Common myeloid progenitor, CD34-positive (primary cell): Measurements from ENCODE around the gene HLA-B.

ENCODE experiments used
- CTCF ChIA-PET: fragments of 350-600 bp; sonication (Branson Sonifier 250); formaldehyde crosslinking; loops from one replicate; lab custom pipeline; 2021; ENCODE audit warnings: antibody characterized with exemption; lab: Charles Lee
- POLR2A ChIA-PET: fragments of 350-600 bp; sonication (Branson Sonifier 250); formaldehyde crosslinking; loops from one replicate; lab custom pipeline; 2021; ENCODE audit warnings: antibody characterized with exemption; lab: Charles Lee
- DNase-seq, 3 donors: peaks; one replicate each; pipeline versions ENCODE4 v3.0.0 to v3.0.0-alpha.2; 2013
- H3K27ac ChIP-seq, 2 experiments: 1 replicate in 1 of 2; 2 replicates in 1 of 2; pipeline ENCODE4 v1.7.0; 2013; ENCODE audit warnings: inconsistent platforms in 2 of 2, low read length in 2 of 2, mild to moderate bottlenecking in 2 of 2, low read depth in 1 of 2, moderate library complexity in 1 of 2; ENCODE audit not compliant: severe bottlenecking in 2 of 2, insufficient read depth in 1 of 2, poor library complexity in 1 of 2
- H3K27me3 ChIP-seq, 5 experiments: replicated peaks in 2 of 5; 1 replicate in 3 of 5; 2 replicates in 2 of 5; pipeline versions ENCODE4 v1.6.1 to v1.7.0; 2013; ENCODE audit warnings: low read length in 4 of 5, mild to moderate bottlenecking in 2 of 5, moderate library complexity in 2 of 5, inconsistent platforms in 1 of 5; ENCODE audit not compliant: insufficient read depth in 5 of 5, control insufficient read depth in 4 of 5
- H3K36me3 ChIP-seq, 4 experiments: 1 replicate in 2 of 4; 2 replicates in 2 of 4; pipeline versions ENCODE4 v1.6.1 to v1.7.0; 2013; ENCODE audit warnings: low read length in 3 of 4, control low read depth in 1 of 4, mild to moderate bottlenecking in 1 of 4; ENCODE audit not compliant: control insufficient read depth in 4 of 4, insufficient read depth in 4 of 4
- H3K4me1 ChIP-seq, 4 experiments: 1 replicate in 3 of 4; 2 replicates in 1 of 4; pipeline versions ENCODE4 v1.6.1 to v1.7.1; 2013; ENCODE audit warnings: low read length in 3 of 4, mild to moderate bottlenecking in 3 of 4, control low read depth in 1 of 4, inconsistent platforms in 1 of 4, moderate library complexity in 1 of 4; ENCODE audit not compliant: control insufficient read depth in 4 of 4, insufficient read depth in 4 of 4; ENCODE audit errors: control extremely low read depth in 1 of 4
- H3K4me3 ChIP-seq, 7 experiments: 1 replicate in 4 of 7; 2 replicates in 3 of 7; pipeline versions ENCODE4 v1.5.1 to v1.7.0; 2013; ENCODE audit warnings: mild to moderate bottlenecking in 7 of 7, low read length in 6 of 7, moderate library complexity in 6 of 7, inconsistent platforms in 2 of 7, low read depth in 2 of 7, control low read depth in 1 of 7; ENCODE audit not compliant: insufficient read depth in 4 of 7, control insufficient read depth in 1 of 7; ENCODE audit errors: extremely low read depth in 1 of 7
- H3K9me3 ChIP-seq, 5 experiments: 1 replicate in 4 of 5; 2 replicates in 1 of 5; pipeline versions ENCODE4 v1.6.1 to v1.7.1; 2013; ENCODE audit warnings: low read length in 4 of 5, mild to moderate bottlenecking in 2 of 5, inconsistent platforms in 1 of 5, low read depth in 1 of 5, moderate library complexity in 1 of 5; ENCODE audit not compliant: control insufficient read depth in 4 of 5, insufficient read depth in 2 of 5; ENCODE audit errors: control extremely low read depth in 1 of 5
- WGBS: methylation state at CpG from one replicate; pipeline ENCODE4 v1.1.5; 2013; ENCODE audit not compliant: insufficient coverage; 5-methylcytosine and 5-hydroxymethylcytosine counted together

The HLA-B gene

DNA sequence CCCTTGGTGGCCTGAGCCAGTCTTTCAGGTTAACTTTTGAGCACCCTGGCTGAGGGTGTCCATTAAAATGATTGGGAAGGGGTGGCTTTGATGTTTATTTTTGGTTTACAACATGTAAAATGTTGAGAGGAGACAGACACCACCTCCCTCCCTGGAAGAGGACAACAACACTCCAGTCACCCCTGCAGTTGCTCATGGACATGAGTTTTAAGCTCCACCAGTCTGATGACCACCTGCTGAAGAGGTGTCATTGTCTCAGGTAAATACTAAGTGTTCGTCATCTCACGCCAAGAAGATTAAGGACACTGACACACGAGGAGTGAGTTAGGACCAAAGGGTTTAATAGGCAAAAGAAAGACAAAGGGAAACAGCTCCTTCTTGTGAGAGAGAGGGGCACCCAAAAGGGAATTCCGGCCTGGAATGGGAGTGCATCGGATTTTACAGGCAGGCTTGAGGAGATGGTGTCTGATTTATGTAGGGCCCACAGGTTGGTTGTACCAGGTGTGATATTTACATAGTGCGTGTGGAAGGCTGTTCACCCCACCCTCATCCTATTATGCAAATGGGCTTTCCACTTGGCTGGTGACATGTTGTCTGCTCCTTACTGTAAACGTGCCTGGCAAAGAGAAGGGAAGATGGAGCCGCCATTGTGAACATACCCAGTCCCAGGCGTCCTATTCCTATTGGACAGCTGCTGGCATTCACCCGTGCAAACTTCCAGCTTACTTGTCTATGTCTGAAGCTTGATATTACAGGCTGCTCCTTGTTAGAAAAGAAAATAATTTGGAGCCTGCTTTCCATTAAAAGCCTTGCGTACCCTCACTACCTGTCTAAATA, 6.6 kb downstream of the HLA-B start:
- ChIA-PET POLR2A (no interaction called here), CTCF (interaction anchor here (1.3 kb wide), 1 partner anchor 16 kb away, joined by 4 read pairs; no protein-coding TSS in a partner anchor)
- H3K36me3 ChIP-seq: peaks cover 6 to 22% (median 19%) of the 10 kb centered on the region in 4 experiments
- H3K27me3 ChIP-seq: no peaks in the 10 kb centered on the region
- H3K4me3 ChIP-seq: no peak overlapping the region
- peak in 2 of 3 donors; percentile 22 to 23 for DNase-seq
- WGBS: 83% methylated on average over 10 of the region's 11 CpGs
- H3K4me1 ChIP-seq: peaks cover 0 to 14% (median 11%) of the 10 kb centered on the region in 4 experiments
- H3K9me3 ChIP-seq: no peaks in the 10 kb centered on the region
- no peak overlapping the region for H3K27ac ChIP-seq

DNA sequence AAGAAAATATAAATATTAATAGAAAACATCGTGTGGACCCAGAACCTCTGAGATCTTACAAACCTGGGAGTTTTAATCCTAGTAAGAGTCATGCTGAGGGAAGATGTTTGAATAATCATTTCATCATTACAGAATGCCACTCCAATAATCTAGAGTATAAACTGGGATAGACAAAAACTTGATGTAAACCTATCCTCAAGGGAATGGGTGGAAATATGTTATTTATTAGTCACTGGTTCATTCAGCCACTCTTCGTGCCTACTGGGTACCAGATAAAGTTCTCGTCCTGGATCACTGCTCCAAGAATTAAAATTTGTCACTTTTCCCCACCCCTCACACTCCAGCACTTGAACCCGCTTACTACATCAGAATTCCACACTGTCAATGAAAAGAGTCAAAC, 7.7 kb downstream of the HLA-B start:
- no peak overlapping the region for H3K4me3 ChIP-seq
- peaks cover 2 to 11% (median 10%) of the 10 kb centered on the region in 4 experiments for H3K36me3 ChIP-seq
- POLR2A ChIA-PET: no interaction called here
- no peak for DNase-seq
- no CpG with 5 or more reads among the region's 4 CpGs for WGBS
- peaks cover 0 to 4% (median 1%) of the 10 kb centered on the region in 4 experiments for H3K4me1 ChIP-seq
- H3K27me3 ChIP-seq: no peaks in the 10 kb centered on the region
- no peak overlapping the region for H3K27ac ChIP-seq
- CTCF ChIA-PET: no interaction called here
- H3K9me3 ChIP-seq: no peaks in the 10 kb centered on the region

DNA sequence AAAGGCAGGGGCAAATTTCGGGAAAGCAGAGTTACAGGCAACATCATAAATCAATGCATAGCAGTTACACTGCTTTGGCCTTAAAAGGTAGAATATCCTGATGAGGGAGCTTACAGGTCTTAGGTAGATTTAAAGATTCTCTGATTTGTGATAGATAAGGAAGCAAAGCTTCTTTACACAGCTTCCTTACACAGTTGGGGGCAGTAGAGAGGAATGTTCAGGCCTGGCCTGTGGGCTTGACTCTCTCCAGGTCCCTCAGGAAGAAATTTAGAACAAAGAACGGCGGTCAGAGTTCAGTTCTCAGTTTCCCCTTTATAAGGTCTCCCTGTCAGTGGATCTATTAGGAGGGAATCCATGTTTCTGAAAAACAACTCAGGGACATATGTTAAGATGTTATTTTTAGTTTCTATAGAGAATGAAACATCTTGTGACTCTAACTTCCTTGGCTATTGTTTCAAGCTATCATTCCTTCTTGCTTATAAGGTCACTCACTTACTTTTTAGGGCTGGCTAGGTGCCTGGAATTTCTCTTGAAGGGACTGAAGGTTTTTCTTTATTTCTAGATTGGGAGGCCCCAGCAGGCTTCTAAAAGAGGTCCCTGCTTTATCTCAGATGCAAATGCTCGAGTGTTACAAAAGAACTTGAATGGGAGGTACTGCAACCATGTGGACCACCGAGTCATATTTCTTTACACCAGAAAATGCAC, 11.8 kb downstream of the HLA-B start:
- Histone ChIP-seq H3K4me3 (no peak overlapping the region), H3K27ac (no peak overlapping the region), H3K4me1 (no peaks in the 10 kb centered on the region), H3K27me3 (no peaks in the 10 kb centered on the region), H3K36me3 (no peaks in the 10 kb centered on the region), H3K9me3 (peaks cover 0 to 4% (median 3%) of the 10 kb centered on the region in 5 experiments)
- ChIA-PET CTCF (interaction anchor here (1.1 kb wide), 1 partner anchor 15 kb away, joined by 3 read pairs; no protein-coding TSS in a partner anchor), POLR2A (interaction anchor here (0.7 kb wide), 1 partner anchor 95 kb away, joined by 3 read pairs; no protein-coding TSS in a partner anchor)
- DNase-seq: no peak
- no CpG with 5 or more reads among the region's 5 CpGs for WGBS

DNA sequence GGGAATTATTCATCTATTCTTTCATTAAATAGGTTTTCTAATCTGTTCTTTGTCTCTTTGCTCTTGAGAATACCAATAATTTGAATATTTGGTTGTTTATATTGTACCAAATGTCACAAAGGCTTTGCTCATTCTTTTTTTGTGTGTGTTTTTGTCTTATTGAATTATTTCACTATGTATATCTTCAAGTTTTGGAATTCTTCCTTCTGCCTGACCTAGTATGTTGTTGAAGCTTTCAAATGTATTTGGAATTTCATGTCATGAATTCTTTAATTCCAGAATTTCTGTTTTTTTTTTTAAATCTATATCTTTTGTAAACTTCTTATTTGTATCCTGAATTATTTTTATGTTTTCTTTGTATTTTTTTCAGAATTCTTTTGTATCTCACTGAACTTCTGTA, 16.8 kb downstream of the HLA-B start:
- Histone ChIP-seq H3K27me3 (no peaks in the 10 kb centered on the region), H3K4me1 (no peaks in the 10 kb centered on the region), H3K27ac (no peak overlapping the region), H3K9me3 (peaks cover 4 to 32% (median 23%) of the 10 kb centered on the region in 5 experiments), H3K4me3 (no peak overlapping the region), H3K36me3 (no peaks in the 10 kb centered on the region)
- DNase-seq: no peak
- CTCF ChIA-PET: no interaction called here
- POLR2A ChIA-PET: interaction anchor here (0.6 to 0.7 kb wide), 2 partner anchors 137 to 1038 kb away, joined by 4 to 5 read pairs; no protein-coding TSS in a partner anchor

DNA sequence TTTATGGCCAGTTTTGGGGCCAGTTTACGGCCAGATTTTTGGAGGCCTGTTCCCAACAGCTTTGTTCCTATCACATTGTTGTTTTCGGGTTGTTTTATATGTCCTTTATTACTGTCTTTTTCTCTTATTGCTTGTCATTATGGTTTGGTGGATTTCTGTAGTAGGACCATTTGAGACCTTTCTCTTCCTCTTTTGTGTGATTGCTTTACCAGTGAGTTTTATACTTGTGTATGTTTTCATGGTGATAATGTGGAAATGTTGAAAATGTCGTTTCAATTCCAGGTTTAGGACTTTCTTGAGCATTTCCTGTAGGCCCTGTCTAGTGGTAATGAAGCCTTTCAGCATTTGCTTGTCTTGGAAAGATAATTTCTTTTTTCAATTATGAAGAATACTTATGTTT, 17.8 kb downstream of the HLA-B start:
- peaks cover 4 to 39% (median 24%) of the 10 kb centered on the region in 5 experiments for H3K9me3 ChIP-seq
- no peak overlapping the region for H3K4me3 ChIP-seq
- no peak for DNase-seq
- no peaks in the 10 kb centered on the region for H3K36me3 ChIP-seq
- ChIA-PET POLR2A (no interaction called here), CTCF (no interaction called here)
- 0% methylated on average over 1 of the region's 3 CpGs for WGBS
- H3K4me1 ChIP-seq: no peaks in the 10 kb centered on the region
- H3K27me3 ChIP-seq: no peaks in the 10 kb centered on the region
- no peak overlapping the region for H3K27ac ChIP-seq

DNA sequence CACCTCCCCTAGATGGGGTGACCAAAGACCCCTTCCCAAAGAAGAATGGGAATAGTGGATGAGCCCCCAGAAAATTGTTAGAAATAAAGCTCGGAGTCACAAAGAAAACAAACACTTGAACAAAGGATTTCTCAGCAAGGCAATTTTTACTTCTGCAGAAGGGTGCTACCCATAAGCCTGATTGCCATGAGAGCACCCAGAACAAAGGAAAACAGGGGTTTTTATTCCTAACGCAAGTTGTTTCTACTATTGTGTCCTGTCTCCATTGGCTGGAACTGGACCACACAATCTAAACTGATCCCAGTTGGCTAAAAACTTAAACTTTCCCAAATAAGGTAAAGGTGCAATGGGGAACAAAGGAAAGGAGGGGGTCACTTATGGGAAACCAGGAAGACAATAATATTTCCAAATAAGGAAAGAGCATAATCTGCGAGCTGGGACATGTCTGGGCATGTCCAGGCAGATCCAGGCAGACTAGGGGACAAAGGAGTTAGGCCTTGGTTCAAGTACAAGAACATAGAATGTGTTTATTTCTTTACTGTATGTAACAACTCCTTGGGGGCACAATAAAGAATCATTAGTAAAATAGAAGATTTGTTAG, 20.0 kb downstream of the HLA-B start:
- peaks cover 0 to 6% (median 2%) of the 10 kb centered on the region in 4 experiments for H3K4me1 ChIP-seq
- ChIA-PET CTCF (no interaction called here), POLR2A (no interaction called here)
- peaks cover 4 to 42% (median 24%) of the 10 kb centered on the region in 5 experiments for H3K9me3 ChIP-seq
- DNase-seq: peak in 2 of 3 donors; percentile 39 to 41
- H3K4me3 ChIP-seq: no peak overlapping the region
- no peak overlapping the region for H3K27ac ChIP-seq
- H3K36me3 ChIP-seq: no peaks in the 10 kb centered on the region
- 57% methylated on average over 2 of the region's 3 CpGs for WGBS
- no peaks in the 10 kb centered on the region for H3K27me3 ChIP-seq
